ENCODE measurements around the gene SSBP2. TPM values are rescaled to one million over a fixed set of nuclear protein-coding genes. Genes with fewer than 3 reads are reported as not detected.
A peak's percentile ranks its signal among the peaks of the same experiment; 100 is the strongest.

Gene SSBP2
- total RNA-seq, 2 donors from 2014 or later: 11.1 to 28.0 TPM

- intact Hi-C loops (cut with DNase I): no loop called here
- no peak for DNase-seq
- TF ChIP-seq, protein P1, sequence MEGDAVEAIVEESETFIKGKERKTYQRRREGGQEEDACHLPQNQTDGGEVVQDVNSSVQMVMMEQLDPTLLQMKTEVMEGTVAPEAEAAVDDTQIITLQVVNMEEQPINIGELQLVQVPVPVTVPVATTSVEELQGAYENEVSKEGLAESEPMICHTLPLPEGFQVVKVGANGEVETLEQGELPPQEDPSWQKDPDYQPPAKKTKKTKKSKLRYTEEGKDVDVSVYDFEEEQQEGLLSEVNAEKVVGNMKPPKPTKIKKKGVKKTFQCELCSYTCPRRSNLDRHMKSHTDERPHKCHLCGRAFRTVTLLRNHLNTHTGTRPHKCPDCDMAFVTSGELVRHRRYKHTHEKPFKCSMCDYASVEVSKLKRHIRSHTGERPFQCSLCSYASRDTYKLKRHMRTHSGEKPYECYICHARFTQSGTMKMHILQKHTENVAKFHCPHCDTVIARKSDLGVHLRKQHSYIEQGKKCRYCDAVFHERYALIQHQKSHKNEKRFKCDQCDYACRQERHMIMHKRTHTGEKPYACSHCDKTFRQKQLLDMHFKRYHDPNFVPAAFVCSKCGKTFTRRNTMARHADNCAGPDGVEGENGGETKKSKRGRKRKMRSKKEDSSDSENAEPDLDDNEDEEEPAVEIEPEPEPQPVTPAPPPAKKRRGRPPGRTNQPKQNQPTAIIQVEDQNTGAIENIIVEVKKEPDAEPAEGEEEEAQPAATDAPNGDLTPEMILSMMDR (IDR thresholded peaks at IDR 0.05): no peak
- H3K4me3 ChIP-seq: no peak overlapping the region
- no peaks in the 10 kb centered on the region for H3K9me3 ChIP-seq
- no peaks in the 10 kb centered on the region for H3K27me3 ChIP-seq
- no peak overlapping the region for H3K27ac ChIP-seq
- H3K36me3 ChIP-seq: no peaks in the 10 kb centered on the region
- H3K9ac ChIP-seq (ENCODE audit: low read depth in 2 of 2, low read length in 2 of 2): no peak overlapping the region
- H3K4me1 ChIP-seq: no peaks in the 10 kb centered on the region
Observed at GRCh38 chr5:81552852-81553566, 197.9 kb downstream of the SSBP2 start.

GRCh38 chr5:81549123-81549522, 201.8 kb downstream of the SSBP2 start:
- Histone ChIP-seq H3K9ac (ENCODE audit: low read depth in 2 of 2, low read length in 2 of 2) (no peak overlapping the region), H3K36me3 (no peaks in the 10 kb centered on the region), H3K27me3 (no peaks in the 10 kb centered on the region), H3K4me1 (no peaks in the 10 kb centered on the region), H3K27ac (no peak overlapping the region), H3K9me3 (no peaks in the 10 kb centered on the region), H3K4me3 (no peak overlapping the region)
- intact Hi-C loops (cut with DNase I): no loop called here
- TF ChIP-seq, protein P1 (IDR thresholded peaks at IDR 0.05): no peak
- DNase-seq: no peak

- DNase-seq: no peak
- Histone ChIP-seq H3K4me1 (no peaks in the 10 kb centered on the region), H3K36me3 (no peaks in the 10 kb centered on the region), H3K27me3 (no peaks in the 10 kb centered on the region), H3K27ac (no peak overlapping the region), H3K4me3 (no peak overlapping the region), H3K9ac (ENCODE audit: low read depth in 2 of 2, low read length in 2 of 2) (no peak overlapping the region), H3K9me3 (no peaks in the 10 kb centered on the region)
- intact Hi-C loops (cut with DNase I): no loop called here
- TF ChIP-seq, protein P1 (IDR thresholded peaks at IDR 0.05): no peak
Observed at GRCh38 chr5:81547001-81547400, 203.9 kb downstream of the SSBP2 start.

DNA sequence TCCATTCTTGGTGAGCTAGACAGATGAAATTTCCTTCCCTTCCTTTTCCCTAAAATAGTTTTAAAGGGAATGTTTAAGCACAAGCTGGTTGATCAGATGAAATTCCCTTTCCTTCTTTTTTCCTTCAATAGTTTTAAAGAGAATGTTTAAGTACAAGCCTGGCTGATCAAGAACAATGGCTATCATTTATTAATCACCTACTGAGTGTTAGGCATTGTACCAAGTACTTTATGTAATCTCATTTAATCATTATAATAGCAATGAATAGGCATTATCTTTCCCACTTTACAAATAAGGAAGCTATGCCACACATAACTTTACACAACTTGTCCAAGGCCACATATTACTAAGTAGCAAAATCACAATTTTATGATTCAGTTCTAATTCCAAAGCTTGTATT, 205.0 kb downstream of the SSBP2 start:
- H3K9me3 ChIP-seq: no peaks in the 10 kb centered on the region
- H3K36me3 ChIP-seq: no peaks in the 10 kb centered on the region
- no peak overlapping the region for H3K9ac ChIP-seq (ENCODE audit: low read depth in 2 of 2, low read length in 2 of 2)
- H3K4me3 ChIP-seq: no peak overlapping the region
- no peak overlapping the region for H3K27ac ChIP-seq
- no peaks in the 10 kb centered on the region for H3K27me3 ChIP-seq
- intact Hi-C loops (cut with DNase I): no loop called here
- H3K4me1 ChIP-seq: no peaks in the 10 kb centered on the region
- no peak for DNase-seq
- TF ChIP-seq, protein P1 (IDR thresholded peaks at IDR 0.05): no peak

GRCh38 chr5:81544351-81545018, 206.4 kb downstream of the SSBP2 start:
- H3K9me3 ChIP-seq: no peaks in the 10 kb centered on the region
- DNase-seq: peak; percentile 18
- H3K9ac ChIP-seq (ENCODE audit: low read depth in 2 of 2, low read length in 2 of 2): no peak overlapping the region
- H3K4me3 ChIP-seq: no peak overlapping the region
- TF ChIP-seq, protein P1 (IDR thresholded peaks at IDR 0.05): no peak
- no peak overlapping the region for H3K27ac ChIP-seq
- H3K36me3 ChIP-seq: no peaks in the 10 kb centered on the region
- no peaks in the 10 kb centered on the region for H3K27me3 ChIP-seq
- no peaks in the 10 kb centered on the region for H3K4me1 ChIP-seq
- intact Hi-C loops (cut with DNase I): no loop called here

Data from colonic mucosa (tissue), 4 donors.